HG03175 (cell line): Measurements from ENCODE around the gene KRTAP19-2.
"Not testable (repeated sequence)": the region's sequence is repeated elsewhere in the genome, so short reads cannot be mapped to it uniquely, and the experiment has no call there.

Experiments
- ATAC-seq: cut with Tn5 transposase; IDR thresholded peaks from one replicate; pipeline ENCODE4 v1.9.1; 2021; ENCODE audit warnings: mild to moderate bottlenecking, moderate library complexity; ENCODE audit not compliant: unreplicated experiment

Gene KRTAP19-2, protein sequence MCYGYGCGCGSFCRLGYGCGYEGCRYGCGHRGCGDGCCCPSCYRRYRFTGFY

DNA sequence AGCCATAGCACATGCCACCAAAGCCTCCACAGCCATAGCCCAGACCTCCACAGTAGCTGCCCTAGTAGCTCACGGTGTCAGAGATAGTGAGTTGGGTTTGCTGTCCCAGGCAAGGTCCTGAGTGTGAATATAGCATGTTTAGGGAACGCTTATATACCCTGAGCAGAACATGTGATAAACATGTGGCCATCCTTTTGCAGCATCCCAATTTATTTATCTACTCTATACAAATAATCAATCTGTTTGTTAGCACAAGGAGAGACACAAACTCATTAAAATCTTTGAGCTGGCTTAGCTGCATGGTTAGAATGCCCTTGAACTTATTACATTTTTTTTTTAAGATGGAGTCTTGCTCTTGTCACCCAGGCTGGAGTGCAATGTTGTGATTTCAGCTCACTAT lies at the start of gene KRTAP19-2:
TSS of gene KRTAP19-2 (minus strand) at position 101 of the 400 bp plus-strand sequence. CDS start at position 13, 88 bp downstream.
- no peak for ATAC-seq

DNA sequence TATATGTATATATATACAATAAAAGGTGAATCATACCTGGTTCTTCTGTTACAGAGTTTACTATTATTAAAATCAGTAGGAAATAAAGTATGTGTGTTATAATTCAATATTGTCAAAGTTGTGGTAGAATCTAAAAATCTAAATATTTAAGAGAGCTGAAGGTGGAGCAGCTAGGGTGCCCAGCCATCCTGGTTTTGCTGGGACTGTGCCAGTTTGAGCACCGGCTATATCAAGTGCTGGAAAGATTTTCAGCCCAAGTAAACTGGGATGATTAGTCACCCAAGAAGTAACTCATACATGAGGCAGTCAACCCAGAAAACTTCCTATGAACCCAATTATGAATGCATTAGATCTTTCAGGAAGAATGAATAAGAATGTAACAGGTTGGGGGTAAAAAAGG lies 31.6 kb upstream of the KRTAP19-2 start:
- ATAC-seq, result no peak

DNA sequence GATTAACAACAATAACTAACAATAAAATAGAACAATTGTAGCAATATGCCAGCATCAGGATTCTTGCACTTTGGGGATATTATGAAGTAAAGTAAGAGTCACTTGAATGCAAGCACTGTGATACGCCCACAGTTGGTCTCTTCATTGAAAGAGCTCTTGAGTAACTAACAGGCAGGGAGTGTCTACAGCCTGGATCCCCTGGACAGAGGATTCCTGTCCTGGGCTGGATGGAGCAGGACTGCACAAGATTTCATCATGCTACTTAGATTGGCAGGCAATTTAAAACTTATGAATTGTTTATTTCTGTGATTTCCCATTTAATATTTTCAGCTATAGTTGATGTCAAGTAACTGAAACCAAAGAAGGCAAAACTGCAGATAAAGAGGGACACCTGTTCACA lies 28.4 kb upstream of the KRTAP19-2 start:
- ATAC-seq, result no peak

DNA sequence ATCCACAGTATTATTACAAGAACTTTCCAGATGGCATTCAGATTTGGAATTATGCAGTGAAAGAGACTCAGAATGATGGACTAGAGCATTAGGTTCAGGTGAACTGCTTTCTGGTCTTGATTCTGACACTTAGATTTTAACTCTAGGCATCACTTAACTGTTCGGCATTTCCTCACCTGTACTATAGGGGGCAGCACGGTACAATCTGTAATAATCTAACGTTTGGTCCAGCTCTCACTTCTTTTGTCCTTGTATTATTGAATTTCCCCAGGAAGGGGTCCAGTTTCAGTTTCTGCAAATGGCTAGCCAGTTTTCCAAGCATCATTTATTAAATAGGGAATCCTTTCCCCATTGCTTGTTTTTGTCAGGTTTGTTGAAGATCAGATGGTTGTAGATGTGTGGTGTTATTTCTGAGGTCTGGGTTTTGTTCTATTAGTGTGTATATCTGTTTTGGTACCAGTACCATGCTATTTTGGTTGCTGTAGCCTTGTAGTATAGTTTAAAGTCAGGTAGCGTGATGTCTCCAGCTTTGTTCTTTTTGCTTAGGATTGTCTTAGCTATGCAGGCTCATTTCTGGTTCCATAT lies 18.5 kb upstream of the KRTAP19-2 start:
- not testable (repeated sequence) for ATAC-seq

DNA sequence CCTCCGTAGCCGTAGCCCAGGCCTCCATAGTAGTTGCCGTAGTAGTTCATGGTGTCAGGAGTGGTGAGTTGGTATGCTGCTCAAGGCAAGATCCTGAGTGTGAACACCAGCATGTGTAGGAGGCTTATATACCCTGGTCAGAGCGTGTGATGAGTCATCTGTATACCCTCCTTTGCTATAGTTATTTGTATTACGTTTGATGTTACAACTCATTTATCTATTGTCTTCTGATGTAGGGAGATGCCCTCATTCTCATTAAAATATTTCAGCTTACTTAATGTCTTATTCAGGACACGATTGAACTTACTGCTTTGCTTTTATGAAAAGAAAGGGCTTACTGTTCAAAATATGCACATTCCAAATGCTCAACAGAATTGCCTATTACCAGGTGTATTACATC lies 14.8 kb upstream of the KRTAP19-2 start, which contains the start of gene KRTAP19-5:
TSS of gene KRTAP19-5 (minus strand) at position 101 of the 400 bp plus-strand sequence. CDS start at position 50, 51 bp downstream.
- no peak for ATAC-seq

DNA sequence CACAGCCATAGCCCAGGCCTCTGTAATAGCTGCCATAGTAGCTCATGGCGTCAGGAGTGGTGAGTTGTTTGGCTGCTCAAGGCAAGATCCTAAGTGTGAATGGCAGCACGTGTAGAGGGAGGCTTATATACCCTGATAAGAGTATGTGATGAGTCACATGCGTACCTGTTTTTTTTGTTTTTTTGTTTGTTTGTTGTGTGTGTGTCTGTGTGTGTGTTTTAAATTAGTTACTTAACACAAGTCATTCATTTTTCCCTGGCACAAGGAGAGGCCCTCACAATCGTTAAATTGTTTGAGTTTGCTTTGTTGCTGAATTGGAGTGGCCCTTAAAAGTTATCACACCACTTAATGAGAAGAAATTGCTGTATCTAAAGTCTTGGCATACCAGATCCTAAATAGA lies 9.8 kb upstream of the KRTAP19-2 start, which contains the start of gene KRTAP19-4:
TSS of gene KRTAP19-4 (minus strand) at position 101 of the 400 bp plus-strand sequence. CDS start at position 46, 55 bp downstream.
- no peak for ATAC-seq

DNA sequence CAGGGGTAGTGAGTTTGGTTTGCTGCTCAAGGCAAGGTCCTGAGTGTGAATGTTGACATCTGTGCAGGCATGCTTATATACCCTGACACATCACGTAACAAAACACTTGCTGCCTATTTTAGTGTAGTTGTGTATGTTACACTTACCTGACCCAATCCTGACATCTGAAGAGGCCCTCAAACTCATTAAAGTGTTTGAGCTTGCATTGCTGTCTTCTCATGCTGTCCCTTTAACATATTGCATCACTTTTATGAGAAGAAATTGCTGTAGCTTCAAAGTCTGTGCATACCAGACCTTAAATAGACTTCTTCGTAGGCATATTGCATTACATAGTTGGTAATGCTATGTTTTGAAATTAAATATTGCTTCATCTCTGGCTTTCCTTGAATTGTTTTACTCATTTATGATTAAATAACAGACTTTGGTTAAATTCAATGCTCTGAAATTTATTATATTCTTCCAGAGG lies 4.8 kb upstream of the KRTAP19-2 start, which contains the start of gene KRTAP19-3:
TSS of gene KRTAP19-3 (minus strand) at position 51 of the 466 bp plus-strand sequence. CDS start 56 bp downstream, outside the sequence.
- ATAC-seq, result no peak

DNA sequence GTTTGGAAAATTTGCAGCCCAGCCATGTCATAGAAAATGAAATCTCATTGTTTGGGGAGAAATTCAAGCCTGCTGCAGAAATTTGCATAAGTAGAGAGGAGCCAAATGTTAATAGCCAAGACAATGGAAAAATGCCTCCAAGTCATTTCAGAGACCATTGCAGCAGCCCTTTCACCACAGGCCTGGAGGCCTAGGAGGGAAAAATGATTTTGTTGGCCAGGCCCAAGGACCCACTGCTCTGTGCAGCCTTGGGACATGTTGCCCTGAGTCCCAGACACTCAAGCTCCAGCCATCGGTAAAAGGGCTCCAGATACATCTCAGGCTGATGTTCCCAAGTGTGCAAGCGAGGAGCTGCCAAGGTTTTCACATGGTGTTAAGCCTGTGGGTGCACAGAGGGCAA lies 1.1 kb downstream of the KRTAP19-2 start:
- ATAC-seq, result no peak

DNA sequence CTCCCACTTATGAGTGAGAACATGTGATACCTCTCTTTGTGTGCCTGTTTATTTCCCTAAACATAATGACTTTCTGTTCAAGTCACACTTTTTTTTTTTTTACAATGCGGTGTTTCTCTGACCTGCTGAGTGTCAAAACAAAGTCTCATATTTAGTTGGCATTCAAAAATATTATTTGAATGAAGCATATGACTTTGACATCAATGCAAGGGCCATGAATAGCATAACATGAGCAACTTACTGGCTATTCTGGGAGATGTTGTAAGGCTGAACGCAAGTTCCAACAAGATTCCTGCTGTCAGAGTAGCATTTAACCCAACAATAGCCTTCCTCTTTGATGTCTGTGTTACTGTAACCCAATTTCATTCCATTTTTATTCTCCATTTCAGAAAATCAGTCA lies 5.1 kb downstream of the KRTAP19-2 start:
- ATAC-seq, result no peak

DNA sequence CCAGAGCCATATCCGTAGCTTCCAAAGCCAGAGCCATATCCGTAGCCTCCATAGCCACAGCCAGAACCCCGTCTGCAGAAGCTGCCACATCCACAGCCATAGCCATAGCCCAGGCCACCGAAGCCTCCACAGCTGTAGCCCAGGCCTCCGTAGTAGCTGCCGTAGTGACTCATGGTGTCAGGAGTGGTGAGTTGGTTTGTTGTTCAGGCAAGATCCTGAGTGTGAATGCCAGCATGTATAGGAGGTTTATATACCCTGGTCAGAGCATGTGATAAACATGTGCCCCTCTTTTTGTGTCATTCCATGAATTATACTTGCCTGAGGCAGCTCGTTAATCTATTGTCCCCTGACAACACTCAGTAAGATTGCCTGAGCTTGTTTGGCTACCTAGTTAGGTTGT lies 7.1 kb downstream of the KRTAP19-2 start, which contains the start of gene KRTAP19-1:
TSS of gene KRTAP19-1 (minus strand) at position 223 of the 400 bp plus-strand sequence. CDS start at position 173, 50 bp downstream.
- ATAC-seq, result no peak

DNA sequence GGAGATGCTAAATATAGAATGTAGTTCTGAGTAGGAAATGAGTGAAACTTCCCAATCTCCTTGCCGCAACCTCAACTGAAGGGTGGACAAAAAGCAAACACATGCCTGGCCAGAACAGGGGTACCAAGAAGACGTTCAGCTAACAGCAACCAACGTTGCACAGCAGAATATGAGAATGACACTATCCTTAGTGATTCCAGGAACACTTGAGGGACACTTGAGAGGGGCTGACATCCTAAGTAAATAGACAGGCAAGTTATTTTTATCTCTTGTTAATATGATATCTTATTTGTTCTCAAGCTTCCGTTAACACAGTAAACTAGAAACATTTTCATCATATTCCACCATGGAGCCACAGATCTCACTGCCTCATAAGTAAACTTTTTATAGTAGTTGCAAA lies 8.0 kb downstream of the KRTAP19-2 start:
- ATAC-seq, result no peak

DNA sequence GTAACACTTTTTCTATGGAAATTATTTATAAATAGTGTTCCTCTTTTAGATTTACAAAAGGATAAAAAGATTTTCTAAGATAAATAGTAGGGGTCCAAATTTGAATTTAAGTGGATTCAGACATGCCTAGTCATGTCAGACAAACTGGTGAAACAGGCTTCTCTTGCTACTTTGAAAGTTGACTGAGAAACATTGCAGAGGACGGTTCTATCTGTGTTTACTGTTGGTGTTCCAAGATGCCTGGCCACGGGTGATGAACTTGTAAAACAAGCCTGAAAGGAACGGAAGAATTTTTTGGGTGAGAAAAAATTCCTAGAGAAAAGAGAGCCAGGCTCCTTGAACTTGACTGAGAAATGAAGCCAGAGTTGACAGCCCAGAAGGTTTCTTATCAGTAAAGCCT lies 9.2 kb downstream of the KRTAP19-2 start:
- ATAC-seq, result no peak

DNA sequence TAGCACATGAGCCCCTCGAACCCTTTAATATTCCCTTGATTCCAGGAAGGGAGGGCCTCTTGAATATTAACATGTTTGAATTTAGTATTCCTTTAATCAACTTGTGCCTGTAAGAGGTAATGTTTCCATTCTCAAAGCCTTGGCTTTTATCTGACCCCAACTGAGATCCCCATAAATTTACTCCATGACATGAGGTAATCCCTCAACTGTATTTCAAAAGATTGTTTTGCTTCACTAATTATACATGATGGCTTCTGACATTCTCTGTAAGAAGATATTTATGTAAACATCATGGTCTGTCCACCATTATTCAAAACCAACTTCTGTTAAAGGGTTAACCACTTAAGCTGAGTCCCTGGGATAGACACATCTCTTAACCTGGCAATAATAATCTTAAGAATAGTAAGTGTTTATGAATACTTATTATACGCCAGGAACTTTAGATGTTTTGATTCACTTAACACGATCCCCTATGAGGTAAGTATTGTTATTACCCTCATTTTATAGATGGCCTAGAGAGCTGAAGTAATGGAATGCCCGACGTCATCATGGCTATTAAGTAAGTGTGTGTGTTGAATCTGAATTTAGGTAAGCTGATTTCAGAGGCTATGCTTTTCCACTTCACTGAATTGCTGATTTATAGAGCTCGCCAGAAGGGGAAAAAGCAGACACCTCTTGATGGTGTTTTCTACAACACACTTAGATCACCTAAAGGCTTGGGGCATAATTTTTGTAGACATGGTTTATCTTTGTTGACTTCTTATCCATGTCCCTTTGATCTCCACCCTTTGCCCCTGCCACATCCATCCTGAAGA lies 18.1 kb downstream of the KRTAP19-2 start:
- no peak for ATAC-seq

DNA sequence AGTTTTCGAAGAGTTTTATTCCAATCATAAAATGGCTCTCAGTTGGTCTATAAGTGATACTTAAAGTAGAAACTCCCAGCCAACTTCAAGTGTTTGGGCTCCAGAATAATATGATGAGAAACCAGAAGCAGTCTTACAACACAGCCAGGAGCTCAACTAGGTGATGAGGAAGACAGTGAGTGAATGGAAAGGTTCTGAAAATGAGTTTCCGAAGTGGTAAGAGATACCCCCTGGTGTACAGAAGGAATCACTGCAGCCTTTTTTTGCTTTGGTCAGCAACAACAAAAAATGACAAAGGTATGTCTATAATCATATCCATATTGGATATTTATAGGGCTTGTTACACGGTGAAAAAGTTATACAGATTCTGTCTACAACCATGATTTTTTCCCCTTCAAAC lies 23.5 kb downstream of the KRTAP19-2 start:
- ATAC-seq, result no peak

DNA sequence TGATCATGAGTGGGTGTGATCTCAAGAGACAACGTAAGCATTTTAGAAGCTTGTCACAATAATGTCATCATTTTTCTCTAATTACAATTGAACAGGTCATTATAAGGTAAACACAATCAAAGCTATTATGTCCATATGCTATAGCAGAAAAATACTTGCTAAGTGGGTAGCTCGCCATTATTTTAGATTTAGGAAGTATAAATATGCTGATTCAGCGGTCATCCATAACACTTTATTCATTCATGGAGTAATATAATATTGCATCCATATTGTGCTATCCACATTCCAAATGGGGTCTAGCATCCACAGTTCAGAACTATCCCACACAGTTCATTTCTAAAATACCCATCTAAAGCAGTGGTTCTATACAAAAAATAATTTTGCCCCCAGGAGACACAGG lies 38.7 kb downstream of the KRTAP19-2 start:
- no peak for ATAC-seq

DNA sequence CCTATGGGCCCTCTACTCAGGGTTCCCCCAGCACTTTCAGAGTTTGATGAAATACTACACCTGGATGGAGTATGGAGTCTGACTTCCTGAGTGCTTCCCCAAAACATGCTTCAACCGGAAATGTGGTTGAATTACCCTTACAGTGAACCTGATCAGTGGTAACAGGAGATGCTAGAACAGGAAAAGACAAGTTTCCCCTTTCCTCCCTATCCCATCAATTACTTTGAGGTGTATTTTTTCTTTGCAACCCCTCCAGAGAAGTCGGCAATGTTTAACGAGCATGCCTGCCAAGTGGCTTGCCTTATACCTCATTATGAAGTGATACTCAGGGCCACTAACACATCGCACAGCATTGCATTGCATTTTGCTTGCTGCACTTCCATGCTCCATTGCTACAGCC lies 40.2 kb downstream of the KRTAP19-2 start:
- no peak for ATAC-seq

DNA sequence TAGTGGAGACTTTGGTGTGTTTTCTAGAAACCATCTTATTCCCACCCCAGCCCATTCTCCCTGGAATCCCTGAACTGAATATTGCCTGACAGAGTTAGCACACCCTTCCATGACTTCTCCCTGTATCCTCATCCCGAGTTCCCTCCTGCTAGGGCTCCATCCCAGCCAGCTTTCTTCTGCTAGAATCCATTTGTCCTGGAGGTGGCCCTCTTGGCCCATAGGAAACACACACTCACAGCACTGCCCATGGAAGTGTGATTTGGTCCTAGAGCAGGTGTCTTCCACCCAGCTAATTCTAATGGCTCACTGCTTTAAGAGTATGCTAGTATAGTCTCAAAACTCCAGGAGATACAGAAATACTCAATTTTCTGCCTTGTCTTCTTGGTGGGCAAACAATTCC lies 43.0 kb downstream of the KRTAP19-2 start:
- ATAC-seq, result no peak

DNA sequence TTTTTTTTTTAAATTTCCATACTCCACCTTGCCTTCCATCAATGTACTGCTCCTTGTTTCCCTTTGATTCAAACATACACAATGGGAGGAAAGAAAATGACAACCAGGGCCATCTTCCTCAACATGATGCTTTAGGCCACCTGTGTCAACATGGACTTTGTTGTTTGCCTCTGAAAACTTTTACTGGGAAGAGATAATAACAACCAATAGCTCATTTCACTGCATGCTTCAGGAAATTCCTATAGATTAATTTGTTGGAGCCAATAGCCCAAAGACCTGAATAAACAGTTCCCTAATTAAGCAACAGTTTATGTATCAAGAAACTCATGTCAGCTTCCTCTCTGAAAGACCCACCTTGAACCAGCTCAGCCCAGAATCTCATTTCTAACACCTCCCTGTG lies 44.0 kb downstream of the KRTAP19-2 start:
- ATAC-seq, result no peak

DNA sequence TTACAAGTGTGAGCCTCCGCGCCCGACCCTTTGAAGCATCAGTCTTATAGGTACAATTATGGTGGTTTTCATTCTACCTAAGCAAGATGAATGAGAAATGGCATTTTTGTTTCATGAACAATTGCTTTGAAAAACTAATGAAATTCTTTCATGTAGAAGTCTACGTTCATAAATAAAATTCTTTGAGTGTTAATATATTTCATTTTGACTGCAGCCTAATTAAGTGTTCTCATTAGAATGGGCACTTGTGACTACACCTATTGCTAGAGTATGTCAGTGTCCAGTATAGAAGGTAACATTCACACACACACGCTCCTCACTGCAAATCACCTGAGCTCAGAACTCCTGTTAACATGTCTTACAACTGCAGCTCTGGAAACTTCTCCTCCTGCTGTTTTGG lies 47.3 kb downstream of the KRTAP19-2 start, which contains the start of gene KRTAP15-1:
TSS of gene KRTAP15-1 (plus strand) at position 301 of the 400 bp plus-strand sequence. CDS start at position 354, 53 bp downstream.
- ATAC-seq, result no peak
